Measurements from ENCODE around the gene CRTAC1.

CRTAC1 gene

DNA sequence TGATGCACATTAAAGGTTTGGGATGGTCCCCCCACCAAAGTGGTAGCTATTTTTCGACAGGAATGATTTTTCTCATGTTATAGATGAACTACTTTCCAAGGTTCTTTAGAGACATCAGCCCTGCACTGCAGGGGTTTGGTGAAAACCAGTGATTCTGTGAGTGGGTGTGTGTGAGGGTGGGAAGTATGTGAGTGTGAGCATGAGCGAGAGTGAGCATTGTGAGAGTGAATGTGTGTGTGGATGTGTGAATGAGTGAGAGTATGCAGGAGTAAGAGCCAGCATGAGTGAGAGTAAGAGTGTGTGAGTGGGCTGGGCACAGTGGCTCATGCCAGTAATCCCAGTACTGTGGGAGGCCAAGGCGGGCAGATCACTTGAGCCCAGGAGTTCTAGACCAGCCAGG lies 105.7 kb downstream of the CRTAC1 start:
- DNase-seq (ENCODE audit: low spot score) = no peak
- FAIRE-seq = no peak

DNA sequence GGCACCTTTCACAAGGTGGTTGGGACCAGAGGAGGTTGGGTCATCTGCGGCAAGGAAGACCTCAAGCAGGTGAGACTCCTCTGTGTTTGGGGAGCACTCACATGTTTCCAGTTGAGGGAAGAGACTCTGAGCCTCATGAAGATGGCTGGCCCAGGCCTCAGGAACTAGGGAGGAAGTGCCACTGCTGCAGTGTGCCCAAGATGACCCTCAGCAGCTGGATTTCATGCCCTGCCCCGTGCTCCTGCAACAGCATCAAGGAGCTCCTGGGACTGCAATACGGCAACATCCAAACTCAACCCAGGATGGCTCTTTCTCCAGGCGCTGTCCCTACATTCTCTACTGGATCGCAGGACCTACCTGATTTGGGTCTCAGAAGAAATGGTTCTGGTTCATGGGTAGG lies 106.9 kb downstream of the CRTAC1 start:
- DNase-seq (ENCODE audit: low spot score) = no peak
- FAIRE-seq = no peak

DNA sequence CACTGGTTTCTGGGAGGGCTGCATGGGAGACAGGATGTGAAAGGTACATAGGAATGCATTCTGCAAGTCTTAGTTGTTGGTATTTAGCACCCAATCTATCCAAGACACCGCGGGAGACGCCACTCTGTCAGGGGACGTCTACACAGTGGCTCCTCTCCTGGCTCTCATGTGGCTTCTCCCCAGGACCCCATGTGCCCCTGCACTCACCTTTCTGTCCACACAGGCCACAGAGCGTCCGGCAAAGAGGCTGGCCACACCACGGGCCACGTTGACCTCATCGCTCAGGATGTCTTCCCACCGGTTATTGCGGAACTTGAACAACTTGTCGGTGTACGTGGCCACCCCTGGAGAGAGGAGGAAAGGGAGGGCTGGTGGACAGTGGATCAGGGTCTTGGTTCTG lies 107.4 kb downstream of the CRTAC1 start:
- no peak for DNase-seq (ENCODE audit: low spot score)
- FAIRE-seq = no peak

DNA sequence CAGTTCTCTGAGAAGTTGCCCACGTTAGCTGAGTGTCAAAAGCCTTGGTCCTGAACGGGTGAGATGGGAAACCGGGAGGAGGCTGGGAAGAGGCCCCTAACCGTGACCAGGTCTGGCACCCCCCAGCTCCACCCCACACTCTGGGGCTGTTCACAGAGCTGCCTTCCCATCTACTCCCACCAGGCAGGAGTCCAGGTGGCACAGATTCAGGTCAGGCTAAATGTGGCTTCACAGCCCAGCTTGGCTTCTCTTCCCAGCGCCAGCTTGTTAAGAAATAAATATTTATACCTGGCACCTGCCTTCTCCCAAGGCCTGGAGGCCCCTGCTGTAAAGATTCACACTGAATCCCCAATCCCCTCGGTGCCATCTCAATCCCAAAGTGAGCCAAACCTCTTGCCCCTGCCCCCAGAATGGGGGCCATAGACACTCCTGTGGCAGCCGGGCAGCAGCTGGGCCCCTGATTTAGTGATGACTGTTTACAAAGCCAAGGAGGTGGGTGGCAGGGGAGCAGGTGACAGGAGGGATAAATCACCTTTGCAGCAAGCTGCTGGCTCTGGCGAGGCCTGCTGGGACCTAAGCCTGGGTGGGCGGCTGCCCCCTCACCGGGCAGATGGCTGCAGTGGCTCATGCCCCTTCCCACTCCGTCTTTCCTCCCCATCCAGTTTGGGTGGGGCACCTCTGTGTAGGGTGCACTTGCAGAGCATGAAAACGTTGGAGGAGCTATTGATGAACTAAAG lies 108.2 kb downstream of the CRTAC1 start:
- FAIRE-seq (no peak), DNase-seq (ENCODE audit: low spot score) (no peak)

DNA sequence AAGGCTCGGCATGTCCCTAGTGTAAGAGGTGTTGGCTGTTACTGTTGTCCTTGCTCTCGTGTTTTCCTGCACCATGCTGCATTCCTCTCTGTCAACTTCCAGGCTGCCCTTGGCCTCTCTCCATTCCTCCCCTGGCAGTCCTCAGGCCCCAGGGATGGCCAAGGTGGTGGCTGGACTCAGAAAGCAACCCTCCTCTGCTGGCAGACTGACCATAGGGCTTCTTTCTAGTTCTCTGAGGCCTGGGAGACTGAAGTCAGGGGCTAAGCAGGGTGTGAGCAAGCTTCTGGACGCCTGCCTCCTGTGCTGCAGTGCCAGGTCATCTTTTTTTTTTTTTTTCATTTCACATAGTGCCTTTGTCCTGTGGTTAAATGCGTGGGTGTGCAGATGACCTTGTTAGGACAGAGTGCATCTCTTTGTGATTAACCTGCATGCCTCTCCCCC lies 108.8 kb downstream of the CRTAC1 start:
- DNase-seq (ENCODE audit: low spot score) (no peak), FAIRE-seq (no peak)

DNA sequence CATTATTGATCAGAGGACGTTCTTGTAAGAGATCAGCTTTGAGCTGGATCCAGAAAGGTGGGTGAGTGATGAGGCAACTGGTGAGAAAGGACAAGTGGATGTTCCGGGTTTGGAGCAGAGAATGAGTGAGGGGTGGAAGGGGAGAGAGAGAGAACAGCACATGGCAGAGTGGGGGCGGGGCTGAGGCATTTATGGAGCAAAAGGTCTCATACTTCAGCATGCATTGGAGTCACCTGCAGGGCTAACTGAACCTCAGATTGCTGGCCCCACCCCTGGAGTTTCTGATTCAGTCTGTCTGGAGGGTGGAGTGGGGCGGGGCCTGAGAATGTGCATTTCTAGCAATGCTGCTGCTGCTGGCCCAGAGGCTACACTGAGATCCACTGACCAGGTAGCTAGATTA lies 109.6 kb downstream of the CRTAC1 start:
- no peak for DNase-seq (ENCODE audit: low spot score)
- no peak for FAIRE-seq

DNA sequence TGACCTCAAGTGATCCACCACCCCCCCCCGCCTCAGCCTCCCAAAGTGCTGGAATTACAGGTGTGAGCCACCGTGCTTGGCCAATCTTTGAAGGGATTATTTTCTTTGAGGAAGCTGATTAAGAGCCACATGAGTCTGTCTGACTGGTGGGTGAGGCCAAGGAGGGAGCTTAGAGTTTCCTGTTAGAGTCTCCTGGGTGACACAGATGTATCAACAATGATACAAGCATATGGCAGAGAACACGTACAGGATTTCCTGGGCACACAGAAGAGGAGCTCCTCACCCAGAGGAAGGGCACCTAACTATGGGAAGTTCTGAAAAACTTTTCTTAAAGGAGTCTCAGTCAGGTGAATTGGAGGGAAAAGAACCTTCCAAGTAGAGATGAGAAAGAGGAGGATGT lies 111.4 kb downstream of the CRTAC1 start:
- FAIRE-seq = no peak

DNA sequence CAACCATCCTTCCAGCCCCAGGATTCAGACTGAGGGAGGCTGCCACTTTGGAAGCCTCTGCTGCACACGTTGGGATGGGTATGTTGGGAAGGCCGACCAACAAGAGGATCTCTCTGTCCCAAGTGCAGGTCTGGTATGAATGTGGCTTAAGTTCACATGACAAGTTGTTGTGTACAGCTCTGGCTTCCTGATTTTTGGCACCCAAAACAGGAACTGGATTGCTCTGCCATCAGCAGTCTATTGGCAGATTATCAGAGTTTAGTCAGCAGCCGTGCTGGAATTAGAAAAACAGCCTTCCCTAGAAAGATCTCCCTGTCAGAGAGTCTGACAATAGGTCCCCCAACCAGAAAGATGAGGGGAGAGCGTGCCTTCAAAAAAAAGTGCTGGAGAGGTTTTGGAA lies 113.8 kb downstream of the CRTAC1 start:
- no peak for DNase-seq (ENCODE audit: low spot score)

More for the DNA sequence above, 111.4 kb downstream of the CRTAC1 start:
- DNase-seq (ENCODE audit: low spot score) = no peak

DNA sequence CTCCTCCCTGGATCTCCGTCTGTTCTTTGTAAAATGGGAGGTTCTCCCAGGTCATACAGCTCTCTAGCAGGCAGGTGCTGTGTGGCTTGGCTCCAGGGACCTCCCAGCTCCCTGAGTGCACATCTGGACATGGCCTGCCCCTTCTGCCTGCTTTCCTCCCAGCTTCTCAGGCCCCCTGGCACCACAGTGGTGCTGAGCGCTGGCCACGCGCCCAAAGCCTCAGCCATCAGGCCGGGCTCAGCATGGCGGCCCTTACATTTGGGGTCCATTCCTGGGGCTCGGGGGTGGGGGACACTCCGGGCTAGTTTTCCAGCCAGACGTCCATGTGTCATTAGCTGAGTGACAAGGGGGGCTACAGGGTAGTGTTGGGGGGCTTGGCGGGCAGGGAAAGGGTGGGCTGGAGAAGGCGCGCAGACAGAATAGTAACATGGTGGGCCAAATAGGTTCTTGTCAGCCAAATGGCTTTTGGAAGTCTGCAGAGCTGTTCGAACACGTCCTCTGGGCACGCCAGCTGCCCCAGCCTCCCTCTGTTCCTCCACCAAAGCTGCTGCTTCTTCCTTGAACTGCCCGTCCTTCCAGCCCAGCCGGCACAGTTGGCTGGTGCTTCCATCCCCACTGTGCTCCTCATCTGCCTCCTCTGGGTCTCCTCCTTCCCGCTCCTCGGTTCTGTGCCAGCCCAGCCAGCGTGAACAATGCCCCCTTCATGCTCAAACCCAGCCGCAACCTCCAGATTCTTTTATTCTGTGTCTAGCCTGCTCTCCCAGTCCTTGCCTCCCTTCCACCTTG lies 114.9 kb downstream of the CRTAC1 start:
- FAIRE-seq = no peak
- no peak for DNase-seq (ENCODE audit: low spot score)

More for the DNA sequence above, 113.8 kb downstream of the CRTAC1 start:
- FAIRE-seq = no peak

DNA sequence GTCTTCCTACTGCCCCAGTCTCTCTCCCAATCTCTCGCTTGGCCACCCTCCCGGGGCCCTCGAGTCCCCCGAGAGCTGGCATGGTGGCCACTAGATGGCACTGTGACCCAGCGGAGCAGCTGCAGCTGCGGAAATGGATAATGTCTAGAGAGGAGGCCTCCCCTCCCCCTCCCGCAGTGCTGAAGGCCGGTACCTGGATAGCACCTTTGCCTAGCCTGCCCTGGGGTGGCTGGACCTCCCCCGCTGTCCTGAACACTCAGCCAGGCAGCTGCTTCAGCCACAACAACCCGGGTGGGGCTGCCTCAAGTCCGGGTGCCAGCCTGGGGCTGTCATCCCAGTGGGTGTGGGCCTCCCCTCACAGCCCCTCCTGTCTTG lies 115.6 kb downstream of the CRTAC1 start:
- DNase-seq (ENCODE audit: low spot score) (peak; percentile 32), FAIRE-seq (no peak)

DNA sequence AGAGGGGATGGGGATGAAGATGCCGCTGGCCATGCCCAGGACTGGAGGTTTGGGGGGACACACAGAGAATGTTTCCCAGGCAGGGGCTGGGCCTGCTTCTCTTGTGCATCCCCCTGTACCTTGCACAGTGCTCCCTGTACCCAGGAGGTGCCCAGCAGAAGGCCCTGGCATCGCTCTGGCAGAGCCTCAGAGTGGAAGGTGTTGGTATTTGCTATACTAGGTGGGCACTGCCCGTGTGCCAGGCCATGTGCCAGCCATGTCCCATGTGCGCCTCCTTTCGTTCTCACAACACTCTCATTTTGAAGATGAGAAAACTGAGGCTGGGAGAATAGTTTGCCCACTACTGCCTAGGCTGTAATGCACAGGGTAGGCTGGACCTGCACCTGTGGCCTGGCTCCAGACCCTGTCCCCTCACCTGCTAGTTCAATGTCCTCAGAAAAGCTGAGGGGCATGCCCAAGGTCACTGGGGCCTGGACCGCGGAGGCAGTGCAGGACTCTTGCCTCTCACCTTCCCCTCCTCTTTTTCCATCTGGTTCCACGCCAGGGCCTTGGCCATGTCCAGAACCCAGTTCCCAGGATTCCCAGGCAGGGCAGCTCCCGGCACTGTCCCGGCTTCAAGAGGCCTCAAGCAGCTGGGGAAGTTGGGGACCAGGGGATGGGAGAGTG lies 116.1 kb downstream of the CRTAC1 start:
- FAIRE-seq (no peak), DNase-seq (ENCODE audit: low spot score) (no peak)

DNA sequence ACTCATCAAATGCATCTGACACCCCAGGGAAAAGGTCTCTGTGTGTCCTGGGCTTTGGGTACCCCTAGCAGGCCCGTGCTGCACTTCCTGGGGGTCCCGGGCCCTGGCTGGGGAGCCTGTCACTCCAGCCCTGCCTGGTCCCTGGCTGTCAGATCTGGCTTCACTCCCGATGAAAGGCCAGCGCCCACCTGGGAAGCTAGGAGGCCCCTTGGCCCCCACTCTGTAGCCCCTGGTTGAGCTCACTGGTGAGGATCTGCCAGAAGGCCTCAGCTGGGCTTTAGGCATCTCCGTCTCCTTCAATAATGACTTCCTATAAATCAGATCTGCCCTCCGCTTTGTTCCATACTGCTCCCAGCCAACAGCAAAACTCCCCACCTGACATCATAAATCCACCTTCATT lies 116.8 kb downstream of the CRTAC1 start:
- FAIRE-seq (no peak), DNase-seq (ENCODE audit: low spot score) (no peak)

DNA sequence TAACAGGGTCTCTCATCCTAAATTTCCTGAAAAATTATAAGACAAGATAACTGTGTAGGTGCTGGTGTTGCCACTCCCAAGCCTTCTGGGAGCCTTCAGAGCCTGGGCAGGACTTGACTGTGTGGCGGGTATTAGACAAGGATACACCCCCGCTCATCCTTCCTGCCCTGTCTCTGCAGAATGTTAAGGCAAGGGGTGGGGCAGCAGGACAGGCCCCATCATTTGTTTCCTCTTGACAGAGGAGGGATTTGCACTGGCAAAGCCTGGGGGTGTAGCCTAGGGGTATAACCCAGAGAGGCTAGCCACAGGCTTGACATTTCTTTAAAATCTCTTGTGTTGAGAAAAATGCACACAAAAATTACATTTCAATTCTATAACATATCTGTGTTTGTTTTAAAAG lies 117.2 kb downstream of the CRTAC1 start:
- FAIRE-seq (no peak), DNase-seq (ENCODE audit: low spot score) (no peak)

DNA sequence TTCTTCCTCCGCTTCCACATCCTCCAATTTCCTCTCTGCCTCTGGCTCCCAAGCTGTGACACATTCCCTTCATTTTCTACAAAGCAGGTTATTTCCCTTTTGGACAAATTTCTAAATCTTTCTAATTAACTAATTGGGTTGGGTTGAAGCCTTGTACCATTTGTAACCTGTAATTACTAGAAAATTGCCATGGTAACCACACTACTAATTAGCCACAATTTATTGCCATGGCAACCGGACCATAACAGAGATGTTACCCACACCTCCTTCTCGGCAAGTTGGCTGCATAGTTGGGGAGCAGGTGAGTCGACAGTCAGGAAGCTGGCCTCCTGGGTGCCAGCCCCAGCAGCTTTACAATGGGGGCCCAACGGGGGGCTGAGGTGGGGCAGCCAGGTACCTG lies 119.2 kb downstream of the CRTAC1 start:
- FAIRE-seq (no peak), DNase-seq (ENCODE audit: low spot score) (no peak)

DNA sequence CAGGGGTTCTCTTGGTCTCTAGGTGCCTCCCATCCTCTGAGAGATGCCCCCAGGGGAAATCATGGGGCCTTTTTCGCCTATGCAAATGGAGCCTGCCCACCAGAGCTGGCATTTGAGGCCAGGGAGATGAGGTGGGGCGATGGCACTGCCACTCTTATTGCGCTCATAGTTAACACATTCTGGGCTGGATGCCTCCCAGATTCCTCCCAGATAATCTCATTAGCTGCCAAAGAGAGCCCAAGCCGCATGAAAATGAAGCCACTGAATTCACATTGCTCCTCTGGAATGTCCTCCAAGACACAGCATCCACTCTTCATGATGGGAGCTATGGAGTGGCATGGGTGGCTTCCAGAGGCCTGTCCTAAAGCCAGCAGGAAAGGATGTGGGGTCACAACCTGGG lies 119.8 kb downstream of the CRTAC1 start:
- DNase-seq (ENCODE audit: low spot score) (no peak), FAIRE-seq (no peak)

DNA sequence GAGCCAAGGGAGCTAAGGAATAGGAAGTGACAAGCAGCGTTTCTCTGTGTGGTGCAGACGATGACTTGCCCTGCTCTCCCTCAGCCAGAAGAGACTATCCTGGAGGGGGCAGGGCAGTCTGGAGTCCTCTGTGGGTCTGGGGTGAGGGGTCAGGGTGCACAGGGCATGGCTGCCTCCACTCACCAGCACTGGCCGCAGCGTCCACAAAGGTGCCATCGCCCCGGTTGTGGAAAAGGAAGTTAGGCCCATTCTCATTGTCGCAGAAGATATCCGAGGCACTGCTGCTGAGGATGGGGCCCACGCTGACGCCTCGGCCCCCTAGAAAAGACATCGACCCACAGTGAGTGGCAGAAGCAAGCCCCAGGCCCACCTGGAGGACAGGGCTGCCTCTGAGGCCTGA lies 122.6 kb downstream of the CRTAC1 start:
- DNase-seq (ENCODE audit: low spot score) (no peak), FAIRE-seq (no peak)

DNA sequence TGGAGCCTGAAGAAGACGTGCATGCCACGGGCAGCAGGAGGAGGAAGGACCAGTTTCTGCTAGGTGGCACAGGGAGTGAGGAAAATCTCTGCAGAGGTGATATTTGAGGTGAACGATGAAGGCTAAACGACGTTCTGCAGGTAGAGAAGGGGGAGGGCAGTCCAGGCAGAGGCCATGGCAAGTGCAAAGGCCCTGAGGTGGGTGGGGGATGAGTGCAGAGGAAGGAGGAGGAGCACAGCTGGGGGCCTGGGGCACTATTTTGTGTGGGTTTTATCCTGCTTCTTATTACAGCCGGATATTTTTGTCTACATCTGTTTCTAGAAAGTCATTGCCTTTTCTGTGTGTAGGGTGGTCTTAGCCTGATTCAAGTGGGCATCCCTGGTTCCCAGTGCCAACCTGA lies 123.2 kb downstream of the CRTAC1 start:
- no peak for DNase-seq (ENCODE audit: low spot score)
- no peak for FAIRE-seq

DNA sequence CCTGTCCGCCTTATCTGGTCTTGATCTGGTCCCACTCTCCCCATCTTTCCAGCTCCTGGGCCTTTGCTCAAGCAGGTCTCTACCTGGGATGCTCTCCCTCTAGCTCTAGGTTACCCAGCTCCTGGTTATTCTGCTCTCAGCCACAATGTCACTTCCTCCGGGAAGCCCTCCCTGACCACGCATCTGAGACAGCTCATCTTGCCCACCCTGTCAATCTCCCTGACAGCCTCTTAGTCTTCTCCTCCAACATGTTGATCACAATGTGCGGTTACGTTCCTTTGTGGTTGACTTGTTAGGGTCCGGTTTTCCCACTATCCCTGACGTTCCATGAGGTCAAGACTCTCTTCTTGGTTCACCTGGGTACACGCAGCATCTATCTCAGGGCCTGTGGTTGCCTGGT lies 125.1 kb downstream of the CRTAC1 start:
- DNase-seq (ENCODE audit: low spot score) (no peak), FAIRE-seq (no peak)

DNA sequence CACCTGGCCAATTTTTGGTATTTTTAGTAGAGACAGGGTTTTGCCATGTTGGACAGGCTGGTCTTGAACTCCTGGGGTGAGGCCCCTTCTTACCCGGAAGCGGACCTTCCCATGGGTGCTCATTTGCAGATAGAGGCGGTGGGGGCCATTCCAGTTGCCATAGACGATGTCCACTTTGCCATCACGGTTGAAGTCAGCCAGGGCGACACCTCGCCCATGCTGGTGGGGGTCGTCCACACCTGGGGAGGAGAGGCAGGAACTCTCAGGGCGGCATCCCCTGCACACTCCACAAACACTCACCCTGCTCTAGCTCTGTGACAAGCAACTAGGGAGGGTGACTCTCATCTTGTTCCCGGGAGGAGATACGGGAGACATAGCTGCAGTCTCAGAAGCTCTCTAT lies 125.8 kb downstream of the CRTAC1 start:
- no peak for FAIRE-seq
- DNase-seq (ENCODE audit: low spot score) = no peak

DNA sequence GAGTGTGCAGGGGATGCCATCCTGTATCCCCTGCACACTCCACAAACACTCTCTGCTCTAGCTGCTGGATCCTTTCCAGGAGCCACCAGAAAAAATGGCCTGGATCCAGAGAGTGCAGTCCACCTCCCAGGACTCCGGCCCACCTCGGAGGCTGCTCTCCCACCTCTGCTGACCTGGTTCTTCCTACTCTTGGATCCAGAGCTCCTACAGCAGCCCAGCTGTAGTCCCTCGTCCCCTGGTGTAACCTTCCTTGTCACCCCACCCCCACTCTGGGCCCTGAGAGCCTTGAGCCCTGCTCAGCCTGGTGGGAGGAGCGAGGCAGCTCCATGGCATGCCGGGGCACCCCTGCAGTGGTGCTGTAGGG lies 126.4 kb downstream of the CRTAC1 start:
- DNase-seq (ENCODE audit: low spot score) = no peak
- FAIRE-seq = no peak

DNA sequence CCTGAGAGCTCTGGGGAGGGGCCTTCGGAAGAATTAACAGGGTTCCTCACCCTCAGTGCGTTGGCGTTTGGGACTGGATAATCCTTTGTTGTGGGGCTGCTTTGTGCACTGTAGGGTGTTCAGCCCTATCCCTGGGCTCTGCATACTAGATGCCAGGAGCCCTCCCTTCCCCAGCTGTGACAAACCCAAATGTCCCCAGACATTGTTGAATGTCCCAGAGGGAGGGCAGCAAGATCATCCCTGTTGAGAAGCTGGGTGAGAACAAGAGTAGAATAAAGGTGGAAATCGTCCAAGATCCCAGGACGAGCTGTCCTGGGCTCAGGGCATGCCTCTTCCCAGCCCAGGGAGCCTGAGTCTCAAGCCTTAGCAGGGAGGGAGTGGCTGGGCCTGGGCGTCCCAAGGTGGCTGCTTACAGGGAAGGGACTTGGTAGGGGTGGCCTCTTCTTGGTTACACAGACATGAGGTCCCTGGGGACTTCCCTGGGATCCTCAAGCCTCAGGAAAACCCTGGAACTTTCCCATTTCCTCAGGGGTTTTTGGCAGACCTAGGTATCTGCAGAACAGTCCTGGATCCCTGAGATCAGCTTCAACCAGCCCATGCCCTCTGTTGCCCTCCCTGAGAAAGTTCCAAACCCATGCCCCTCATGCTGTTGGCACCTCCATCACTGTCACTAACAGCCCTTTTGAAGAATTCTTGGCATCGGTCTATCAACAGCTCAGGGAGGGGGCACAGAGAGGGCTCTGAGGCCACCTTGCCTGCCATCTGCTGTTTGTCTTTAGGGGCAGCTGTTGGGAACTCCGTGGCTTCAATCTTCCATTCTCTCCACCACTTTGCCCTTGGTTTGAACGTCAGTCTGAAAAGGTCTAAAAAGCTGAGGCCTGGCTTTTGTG lies 127.0 kb downstream of the CRTAC1 start:
- no peak for DNase-seq (ENCODE audit: low spot score)
- FAIRE-seq = no peak

DNA sequence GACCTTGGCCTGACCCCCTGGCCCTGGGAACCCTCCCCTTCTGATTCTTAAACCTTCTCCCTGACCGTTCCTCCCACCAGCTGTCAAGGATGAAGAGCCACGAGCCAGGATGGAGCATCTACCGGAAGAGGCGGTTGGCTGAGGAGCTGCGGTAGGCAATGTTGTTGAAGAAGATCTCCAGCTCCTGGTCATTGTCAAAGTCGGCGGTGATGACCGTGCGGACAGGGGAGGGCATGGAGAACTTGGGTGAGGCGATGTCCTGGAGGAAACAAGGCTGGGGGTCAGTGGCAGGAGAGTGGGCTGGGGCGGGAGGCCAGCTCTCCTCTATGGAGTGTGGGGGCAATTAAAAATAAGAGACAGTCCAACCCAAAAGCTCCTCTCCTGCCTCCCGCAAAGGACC lies 129.0 kb downstream of the CRTAC1 start:
- FAIRE-seq (no peak), DNase-seq (ENCODE audit: low spot score) (no peak)

Measured in RCC 7860 (cell line).